Measurements from ENCODE around the gene RSPH3.

RSPH3 gene

DNA sequence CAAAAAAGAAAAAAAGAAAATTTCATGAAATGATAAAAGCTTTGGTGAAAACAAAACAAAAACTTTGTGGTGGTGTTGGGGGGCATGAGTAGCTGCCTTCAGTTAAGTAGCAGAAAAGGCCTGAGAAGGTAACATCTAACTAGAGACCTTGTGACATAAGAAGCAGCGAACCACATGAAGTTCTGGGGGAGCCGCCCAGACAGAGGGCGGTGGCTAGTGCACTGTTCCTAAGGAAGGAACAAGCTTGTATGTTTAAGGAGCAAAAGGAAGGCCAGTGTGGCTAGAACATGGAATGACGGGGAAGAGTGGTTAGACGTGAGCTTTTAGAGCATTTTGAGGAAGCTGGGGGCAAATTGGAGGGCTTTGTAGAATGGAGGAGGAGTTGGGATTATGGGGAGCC lies 7.5 kb upstream of the RSPH3 start:
- no peak for TF ChIP-seq EZH2phosphoT487 (IDR thresholded peaks at IDR 0.05; ENCODE audit: borderline replicate concordance, low read length)
- TF ChIP-seq, protein P1, sequence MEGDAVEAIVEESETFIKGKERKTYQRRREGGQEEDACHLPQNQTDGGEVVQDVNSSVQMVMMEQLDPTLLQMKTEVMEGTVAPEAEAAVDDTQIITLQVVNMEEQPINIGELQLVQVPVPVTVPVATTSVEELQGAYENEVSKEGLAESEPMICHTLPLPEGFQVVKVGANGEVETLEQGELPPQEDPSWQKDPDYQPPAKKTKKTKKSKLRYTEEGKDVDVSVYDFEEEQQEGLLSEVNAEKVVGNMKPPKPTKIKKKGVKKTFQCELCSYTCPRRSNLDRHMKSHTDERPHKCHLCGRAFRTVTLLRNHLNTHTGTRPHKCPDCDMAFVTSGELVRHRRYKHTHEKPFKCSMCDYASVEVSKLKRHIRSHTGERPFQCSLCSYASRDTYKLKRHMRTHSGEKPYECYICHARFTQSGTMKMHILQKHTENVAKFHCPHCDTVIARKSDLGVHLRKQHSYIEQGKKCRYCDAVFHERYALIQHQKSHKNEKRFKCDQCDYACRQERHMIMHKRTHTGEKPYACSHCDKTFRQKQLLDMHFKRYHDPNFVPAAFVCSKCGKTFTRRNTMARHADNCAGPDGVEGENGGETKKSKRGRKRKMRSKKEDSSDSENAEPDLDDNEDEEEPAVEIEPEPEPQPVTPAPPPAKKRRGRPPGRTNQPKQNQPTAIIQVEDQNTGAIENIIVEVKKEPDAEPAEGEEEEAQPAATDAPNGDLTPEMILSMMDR (IDR thresholded peaks at IDR 0.05; ENCODE audit: low read depth, low read length, poor library complexity, severe bottlenecking): no peak

DNA sequence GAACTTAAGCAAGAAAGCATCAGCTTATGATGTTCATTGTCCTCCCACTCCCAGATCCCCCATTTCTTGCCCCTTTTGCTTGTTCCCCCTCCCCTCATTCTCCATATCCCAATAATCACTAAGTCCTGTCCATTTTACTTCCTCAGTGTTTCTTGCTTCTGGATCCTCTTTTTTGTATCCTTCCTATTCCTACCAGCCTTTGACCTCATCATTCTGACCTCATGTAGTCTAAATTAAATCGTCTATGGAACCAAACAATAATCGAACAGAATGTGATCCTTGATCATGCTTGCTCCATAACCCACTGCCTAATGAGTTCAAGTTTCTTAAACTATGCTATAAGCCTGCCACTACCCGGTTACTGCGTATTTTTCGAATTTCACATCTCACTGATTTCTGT lies 5.4 kb upstream of the RSPH3 start:
- no peak overlapping the region for H3K27ac ChIP-seq (ENCODE audit: low read depth, low read length)
- H3K9me2 ChIP-seq (replicated peaks; ENCODE audit: control insufficient read depth, low read length): no peaks in the 10 kb centered on the region
- peaks cover 19% of the 10 kb centered on the region for H3K79me2 ChIP-seq (ENCODE audit: control insufficient read depth, low read length)
- no peak overlapping the region for H3K4me2 ChIP-seq (ENCODE audit: low read length)
- H3K9me3 ChIP-seq (ENCODE audit: control insufficient read depth, insufficient read depth, low read length): no peaks in the 10 kb centered on the region
- H3F3A ChIP-seq (ENCODE audit: control insufficient read depth, insufficient read depth): peaks cover 9% of the 10 kb centered on the region; the same call in 1 of the 2 replicates
- TF ChIP-seq EZH2phosphoT487 (IDR thresholded peaks at IDR 0.05; ENCODE audit: borderline replicate concordance, low read length): no peak
- TF ChIP-seq, protein P1 (IDR thresholded peaks at IDR 0.05; ENCODE audit: low read depth, low read length, poor library complexity, severe bottlenecking): no peak
- no peak overlapping the region for H3K4me3 ChIP-seq (ENCODE audit: low read length)
- H3K4me1 ChIP-seq (ENCODE audit: control insufficient read depth, low read length): peaks cover 32% of the 10 kb centered on the region
- H4K20me1 ChIP-seq (ENCODE audit: control insufficient read depth, insufficient read depth, low read depth, low read length): no peaks in the 10 kb centered on the region
- no peaks in the 10 kb centered on the region for H3K36me3 ChIP-seq (ENCODE audit: control insufficient read depth, low read length)
- H3K27me3 ChIP-seq (ENCODE audit: control insufficient read depth, low read length): no peaks in the 10 kb centered on the region

More for the DNA sequence above, 7.5 kb upstream of the RSPH3 start:
- no peaks in the 10 kb centered on the region for H3K9me2 ChIP-seq (replicated peaks; ENCODE audit: control insufficient read depth, low read length)
- no peaks in the 10 kb centered on the region for H3K9me3 ChIP-seq (ENCODE audit: control insufficient read depth, insufficient read depth, low read length)
- H4K20me1 ChIP-seq (ENCODE audit: control insufficient read depth, insufficient read depth, low read depth, low read length): no peaks in the 10 kb centered on the region
- peaks cover 8% of the 10 kb centered on the region; the same call in 1 of the 2 replicates for H3K79me2 ChIP-seq (ENCODE audit: control insufficient read depth, low read length)
- no peak overlapping the region for H3K4me3 ChIP-seq (ENCODE audit: low read length)
- H3K27me3 ChIP-seq (ENCODE audit: control insufficient read depth, low read length): no peaks in the 10 kb centered on the region
- H3K27ac ChIP-seq (ENCODE audit: low read depth, low read length): no peak overlapping the region
- H3K4me2 ChIP-seq (ENCODE audit: low read length): no peak overlapping the region
- no peaks in the 10 kb centered on the region for H3K36me3 ChIP-seq (ENCODE audit: control insufficient read depth, low read length)
- peaks cover 9% of the 10 kb centered on the region; the same call in 1 of the 2 replicates for H3F3A ChIP-seq (ENCODE audit: control insufficient read depth, insufficient read depth)
- H3K4me1 ChIP-seq (ENCODE audit: control insufficient read depth, low read length): peaks cover 26% of the 10 kb centered on the region

DNA sequence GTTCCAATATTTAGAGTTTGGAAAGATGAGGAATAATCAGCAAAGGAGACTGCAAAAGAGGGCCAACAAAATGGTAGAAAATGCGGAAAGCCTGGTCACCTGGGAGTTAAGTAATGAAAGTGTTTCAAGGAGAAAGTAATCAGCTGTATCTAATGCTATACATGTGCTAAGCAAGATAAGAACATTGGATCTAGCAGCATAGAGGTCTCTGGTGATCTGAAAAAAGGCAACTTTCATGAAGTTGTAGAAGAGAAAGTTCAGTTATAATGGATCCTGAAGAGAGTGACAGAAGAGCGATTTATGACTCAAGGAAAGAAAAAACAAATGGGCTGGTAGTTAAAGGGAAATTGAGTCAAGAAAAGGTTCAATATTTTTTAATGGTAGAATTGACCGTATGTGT lies 4.6 kb upstream of the RSPH3 start:
- H3K27ac ChIP-seq (ENCODE audit: low read depth, low read length): no peak overlapping the region
- no peaks in the 10 kb centered on the region for H3K27me3 ChIP-seq (ENCODE audit: control insufficient read depth, low read length)

More for the DNA sequence above, 4.6 kb upstream of the RSPH3 start:
- peaks cover 9% of the 10 kb centered on the region; the same call in 1 of the 2 replicates for H3F3A ChIP-seq (ENCODE audit: control insufficient read depth, insufficient read depth)
- H3K9me3 ChIP-seq (ENCODE audit: control insufficient read depth, insufficient read depth, low read length): no peaks in the 10 kb centered on the region
- H3K79me2 ChIP-seq (ENCODE audit: control insufficient read depth, low read length): peaks cover 24% of the 10 kb centered on the region
- peaks cover 27% of the 10 kb centered on the region for H3K4me1 ChIP-seq (ENCODE audit: control insufficient read depth, low read length)
- TF ChIP-seq, protein P1 (IDR thresholded peaks at IDR 0.05; ENCODE audit: low read depth, low read length, poor library complexity, severe bottlenecking): no peak
- no peak for TF ChIP-seq EZH2phosphoT487 (IDR thresholded peaks at IDR 0.05; ENCODE audit: borderline replicate concordance, low read length)
- no peak overlapping the region for H3K4me3 ChIP-seq (ENCODE audit: low read length)
- H3K4me2 ChIP-seq (ENCODE audit: low read length): no peak overlapping the region
- H3K36me3 ChIP-seq (ENCODE audit: control insufficient read depth, low read length): no peaks in the 10 kb centered on the region
- no peaks in the 10 kb centered on the region for H4K20me1 ChIP-seq (ENCODE audit: control insufficient read depth, insufficient read depth, low read depth, low read length)
- H3K9me2 ChIP-seq (replicated peaks; ENCODE audit: control insufficient read depth, low read length): no peaks in the 10 kb centered on the region
